ENCODE data around the gene CNTNAP1. TPM values are rescaled to one million over a fixed set of nuclear protein-coding genes. Genes with fewer than 3 reads are reported as not detected.

CNTNAP1 gene
- total and polyA plus RNA-seq, 9 of the 15 experiments (the other 6 are each of a cell fraction or from before 2014, with no cell fraction given): 0.10 to 1.8 (median 0.62) TPM

- TF ChIP-seq CC2D1A (IDR thresholded peaks at IDR 0.05): peak; percentile 44; the same call in 1 of the 2 replicates
- TF ChIP-seq ARID1B (IDR thresholded peaks at IDR 0.05): peak; percentile 98
- peak; percentile 73 for TF ChIP-seq HMGN3 (IDR thresholded peaks at IDR 0.05; ENCODE audit: borderline replicate concordance, extremely low read depth, insufficient read length, low read depth, low read length)
- TF ChIP-seq KLF16 (IDR thresholded peaks at IDR 0.05): peak; percentile 86; the same call in 1 of the 2 replicates
- TF ChIP-seq RFX5 (IDR thresholded peaks at IDR 0.05; ENCODE audit: low read depth, low read length): no peak
- peak; percentile 48 to 95; a peak in 3 of 4 replicates for TF ChIP-seq RCOR1 (IDR thresholded peaks at IDR 0.05; ENCODE audit: borderline replicate concordance in 1 of 2, low read depth in 2 of 2, low read length in 2 of 2)
- TF ChIP-seq TCF3 (CRISPR knock-in tag; IDR thresholded peaks at IDR 0.05): peak; percentile 86
- TF ChIP-seq, protein P1, sequence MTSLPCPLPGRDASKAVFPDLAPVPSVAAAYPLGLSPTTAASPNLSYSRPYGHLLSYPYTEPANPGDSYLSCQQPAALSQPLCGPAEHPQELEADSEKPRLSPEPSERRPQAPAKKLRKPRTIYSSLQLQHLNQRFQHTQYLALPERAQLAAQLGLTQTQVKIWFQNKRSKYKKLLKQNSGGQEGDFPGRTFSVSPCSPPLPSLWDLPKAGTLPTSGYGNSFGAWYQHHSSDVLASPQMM (CRISPR knock-in tag; IDR thresholded peaks at IDR 0.05): no peak
- no peak for TF ChIP-seq ZNF785 (CRISPR knock-in tag; IDR thresholded peaks at IDR 0.05)
- TF ChIP-seq MAZ (CRISPR knock-in tag; conservative IDR thresholded peaks at IDR 0.05 in 1 of 2, IDR thresholded peaks at IDR 0.05 in 1 of 2): 0 out of 4 replicates have a peak, but pooled peaks of 1 of the 2 experiments have one; percentile 22
- TF ChIP-seq CBFA2T3 (IDR thresholded peaks at IDR 0.05): peak; percentile 94
- TF ChIP-seq LARP7 (IDR thresholded peaks at IDR 0.05): no peak
- TF ChIP-seq ZMIZ1 (IDR thresholded peaks at IDR 0.05; ENCODE audit: low read depth in 2 of 2, low read length in 2 of 2): peak in 1 of 2 experiments; percentile 62; a peak in 2 of 4 replicates
- no peak for TF ChIP-seq NR2C2 (CRISPR knock-in tag; IDR thresholded peaks at IDR 0.05)
- TF ChIP-seq NR2C2 (tag; IDR thresholded peaks at IDR 0.05): no peak
- TF ChIP-seq, protein P2, sequence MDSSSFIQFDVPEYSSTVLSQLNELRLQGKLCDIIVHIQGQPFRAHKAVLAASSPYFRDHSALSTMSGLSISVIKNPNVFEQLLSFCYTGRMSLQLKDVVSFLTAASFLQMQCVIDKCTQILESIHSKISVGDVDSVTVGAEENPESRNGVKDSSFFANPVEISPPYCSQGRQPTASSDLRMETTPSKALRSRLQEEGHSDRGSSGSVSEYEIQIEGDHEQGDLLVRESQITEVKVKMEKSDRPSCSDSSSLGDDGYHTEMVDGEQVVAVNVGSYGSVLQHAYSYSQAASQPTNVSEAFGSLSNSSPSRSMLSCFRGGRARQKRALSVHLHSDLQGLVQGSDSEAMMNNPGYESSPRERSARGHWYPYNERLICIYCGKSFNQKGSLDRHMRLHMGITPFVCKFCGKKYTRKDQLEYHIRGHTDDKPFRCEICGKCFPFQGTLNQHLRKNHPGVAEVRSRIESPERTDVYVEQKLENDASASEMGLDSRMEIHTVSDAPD (CRISPR knock-in tag; IDR thresholded peaks at IDR 0.05): no peak
- no peak for TF ChIP-seq ZNF3 (CRISPR knock-in tag; IDR thresholded peaks at IDR 0.05)
- TF ChIP-seq FOXM1 (IDR thresholded peaks at IDR 0.05; ENCODE audit: low read depth): peak; percentile 85
- no peak for TF ChIP-seq FOXM1 (CRISPR knock-in tag; IDR thresholded peaks at IDR 0.05; ENCODE audit: low read depth)
- TF ChIP-seq MLX (CRISPR knock-in tag; conservative IDR thresholded peaks at IDR 0.05): no peak
- TF ChIP-seq KDM2B (CRISPR knock-in tag; IDR thresholded peaks at IDR 0.05): no peak
- no peak for TF ChIP-seq E2F3 (CRISPR knock-in tag; IDR thresholded peaks at IDR 0.05)
- peak; percentile 94 for TF ChIP-seq MEF2D (tag; conservative IDR thresholded peaks at IDR 0.05; ENCODE audit: low read depth)
- TF ChIP-seq SMARCC2 (IDR thresholded peaks at IDR 0.05; ENCODE audit: low read depth): peak; percentile 89
These were observed 61.4 kb downstream of the CNTNAP1 start (continued) for GRCh38 chr17:42743595-42744282.

Measured in K562 (cell line).